ENCODE data around the gene SSTR3. TPM values are rescaled to one million over a fixed set of nuclear protein-coding genes. Genes with fewer than 3 reads are reported as not detected.

The SSTR3 gene
- total RNA-seq, 1 donor from 2014 or later = 2.4 TPM

DNA sequence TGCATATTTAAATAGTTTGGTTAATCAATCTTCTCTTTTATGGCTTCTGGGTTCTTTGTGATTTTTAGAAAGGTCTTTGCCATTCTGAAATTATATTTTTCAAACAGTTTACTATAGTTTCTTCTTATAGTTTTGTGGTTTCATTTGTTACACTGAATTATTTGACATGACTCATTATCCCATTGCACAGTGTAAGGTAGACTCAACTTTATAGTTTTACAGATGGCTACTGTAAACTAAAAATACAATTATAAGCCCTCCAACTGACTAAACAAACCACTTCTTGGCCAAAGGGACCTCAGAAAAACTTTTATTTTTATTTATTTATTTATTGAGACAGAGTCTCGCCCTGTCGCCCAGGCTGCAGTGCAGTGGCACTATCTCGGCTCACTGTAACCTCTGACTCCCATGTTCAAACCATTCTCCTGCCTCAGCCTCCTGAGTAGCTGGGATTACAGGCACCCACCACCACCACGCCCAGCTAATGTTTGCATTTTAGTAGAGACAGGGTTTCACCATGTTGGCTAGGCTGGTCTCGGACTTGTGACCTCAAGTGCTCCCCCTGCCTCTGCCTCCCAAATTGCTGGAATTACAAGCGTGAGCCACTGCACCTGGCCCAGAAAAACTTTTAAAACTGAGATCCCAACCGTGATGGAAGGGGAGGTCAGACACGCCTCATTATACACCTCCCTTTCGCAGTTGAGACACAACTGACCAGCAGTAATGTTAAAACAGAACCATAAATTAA is 45.9 kb upstream of the SSTR3 start:
- peaks cover 44% of the 10 kb centered on the region for H3K27me3 Mint-ChIP-seq
- no peak for DNase-seq (ENCODE audit: extremely low spot score, unreplicated experiment)

DNA sequence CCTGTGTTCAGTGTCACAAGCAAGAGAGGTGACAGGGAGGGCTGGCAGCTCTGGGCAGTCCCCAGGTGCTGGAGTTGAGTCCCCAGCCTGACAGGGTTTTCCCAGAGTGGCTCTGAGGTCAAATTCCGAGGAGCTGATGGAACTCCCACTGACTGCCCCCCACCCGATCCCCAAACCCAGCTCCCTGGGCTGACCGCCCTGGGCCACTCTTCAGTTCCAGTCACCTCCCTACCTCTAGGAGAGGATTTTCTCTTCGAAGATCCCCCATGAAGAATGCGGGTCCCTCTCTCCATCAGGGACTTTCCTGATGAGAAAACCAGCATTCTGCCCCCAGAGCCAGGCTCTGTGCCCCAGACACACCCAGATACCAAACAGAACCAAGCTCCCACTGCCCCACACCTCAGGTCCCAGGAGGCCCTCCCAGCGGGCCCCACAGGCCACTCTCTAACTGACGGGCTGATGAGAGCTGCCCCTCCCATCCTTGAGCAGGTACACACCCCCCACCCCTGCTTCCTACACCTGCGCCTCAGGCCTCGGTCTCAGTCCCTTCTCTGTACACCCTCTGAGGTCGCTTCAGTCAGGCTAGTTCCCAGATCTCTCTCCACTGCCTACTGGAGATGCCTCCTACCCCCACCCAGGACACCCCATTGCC is 43.9 kb upstream of the SSTR3 start:
- no peaks in the 10 kb centered on the region for H3K9me3 Mint-ChIP-seq
- no peaks in the 10 kb centered on the region for H3K36me3 Mint-ChIP-seq
- H3K27ac Mint-ChIP-seq = no peak overlapping the region
- H3K4me1 Mint-ChIP-seq (ENCODE audit: unreplicated experiment) = peaks cover 14% of the 10 kb centered on the region
- TF ChIP-seq, protein P1, sequence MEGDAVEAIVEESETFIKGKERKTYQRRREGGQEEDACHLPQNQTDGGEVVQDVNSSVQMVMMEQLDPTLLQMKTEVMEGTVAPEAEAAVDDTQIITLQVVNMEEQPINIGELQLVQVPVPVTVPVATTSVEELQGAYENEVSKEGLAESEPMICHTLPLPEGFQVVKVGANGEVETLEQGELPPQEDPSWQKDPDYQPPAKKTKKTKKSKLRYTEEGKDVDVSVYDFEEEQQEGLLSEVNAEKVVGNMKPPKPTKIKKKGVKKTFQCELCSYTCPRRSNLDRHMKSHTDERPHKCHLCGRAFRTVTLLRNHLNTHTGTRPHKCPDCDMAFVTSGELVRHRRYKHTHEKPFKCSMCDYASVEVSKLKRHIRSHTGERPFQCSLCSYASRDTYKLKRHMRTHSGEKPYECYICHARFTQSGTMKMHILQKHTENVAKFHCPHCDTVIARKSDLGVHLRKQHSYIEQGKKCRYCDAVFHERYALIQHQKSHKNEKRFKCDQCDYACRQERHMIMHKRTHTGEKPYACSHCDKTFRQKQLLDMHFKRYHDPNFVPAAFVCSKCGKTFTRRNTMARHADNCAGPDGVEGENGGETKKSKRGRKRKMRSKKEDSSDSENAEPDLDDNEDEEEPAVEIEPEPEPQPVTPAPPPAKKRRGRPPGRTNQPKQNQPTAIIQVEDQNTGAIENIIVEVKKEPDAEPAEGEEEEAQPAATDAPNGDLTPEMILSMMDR (conservative IDR thresholded peaks at IDR 0.05) = no peak
- H3K27me3 Mint-ChIP-seq = peaks cover 53% of the 10 kb centered on the region
- no peak overlapping the region for H3K4me3 Mint-ChIP-seq
- DNase-seq (ENCODE audit: extremely low spot score, unreplicated experiment) = no peak

More for the DNA sequence above, 45.9 kb upstream of the SSTR3 start:
- Mint-ChIP-seq H3K9me3 (no peaks in the 10 kb centered on the region), H3K4me3 (no peak overlapping the region), H3K27ac (no peak overlapping the region), H3K36me3 (no peaks in the 10 kb centered on the region), H3K4me1 (ENCODE audit: unreplicated experiment) (peaks cover 12% of the 10 kb centered on the region)
- TF ChIP-seq, protein P1 (conservative IDR thresholded peaks at IDR 0.05) = no peak

DNA sequence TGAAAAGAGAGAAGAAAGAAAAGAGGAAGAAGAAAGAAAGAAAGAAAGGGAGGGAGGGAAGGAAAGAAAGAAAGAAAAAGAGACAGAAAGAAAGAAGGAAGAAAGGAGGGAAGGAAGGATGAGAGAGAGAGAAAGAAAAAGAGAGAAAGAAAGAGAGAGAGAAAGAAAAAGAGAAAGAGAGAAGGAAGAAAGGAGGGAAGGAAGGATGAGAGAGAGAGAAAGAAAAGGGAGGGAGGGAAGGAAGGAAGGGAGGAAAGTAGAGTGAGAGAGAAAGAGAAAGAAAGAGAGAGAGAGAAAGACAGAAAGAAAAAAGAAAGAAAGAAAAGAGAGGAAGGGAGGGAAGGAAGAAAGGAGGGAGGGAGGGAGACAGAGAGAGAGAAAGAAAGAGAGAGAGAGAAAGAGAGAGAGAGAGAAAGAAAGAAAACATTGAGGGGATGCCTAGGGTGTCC is 43.3 kb upstream of the SSTR3 start:
- peaks cover 14% of the 10 kb centered on the region for H3K4me1 Mint-ChIP-seq (ENCODE audit: unreplicated experiment)
- no peak overlapping the region for H3K27ac Mint-ChIP-seq
- TF ChIP-seq, protein P1 (conservative IDR thresholded peaks at IDR 0.05) = no peak
- DNase-seq (ENCODE audit: extremely low spot score, unreplicated experiment) = no peak
- H3K36me3 Mint-ChIP-seq = no peaks in the 10 kb centered on the region
- no peaks in the 10 kb centered on the region for H3K9me3 Mint-ChIP-seq
- H3K4me3 Mint-ChIP-seq = no peak overlapping the region
- H3K27me3 Mint-ChIP-seq = peaks cover 47% of the 10 kb centered on the region

DNA sequence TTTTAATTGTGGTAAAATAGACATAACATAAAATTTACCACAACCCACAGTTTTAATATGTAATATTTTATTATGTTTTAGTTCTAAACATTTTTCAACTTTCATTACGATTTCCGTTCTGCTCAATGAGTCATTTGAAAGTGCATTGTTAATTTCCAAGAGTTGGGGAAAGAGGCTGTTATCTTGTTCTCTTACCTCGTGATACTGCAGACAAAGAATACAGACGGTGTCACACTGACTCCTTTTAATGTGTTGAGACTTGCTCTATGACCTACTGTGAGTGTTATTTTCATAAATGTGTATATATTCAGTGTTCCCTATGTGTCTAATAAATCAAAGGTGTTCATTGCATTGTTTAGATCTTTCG is 42.6 kb upstream of the SSTR3 start:
- H3K4me3 Mint-ChIP-seq = no peak overlapping the region
- TF ChIP-seq, protein P1 (conservative IDR thresholded peaks at IDR 0.05) = no peak
- H3K4me1 Mint-ChIP-seq (ENCODE audit: unreplicated experiment) = peaks cover 14% of the 10 kb centered on the region
- H3K27me3 Mint-ChIP-seq = peaks cover 42% of the 10 kb centered on the region
- DNase-seq (ENCODE audit: extremely low spot score, unreplicated experiment) = no peak
- H3K36me3 Mint-ChIP-seq = no peaks in the 10 kb centered on the region
- H3K9me3 Mint-ChIP-seq = no peaks in the 10 kb centered on the region
- no peak overlapping the region for H3K27ac Mint-ChIP-seq

DNA sequence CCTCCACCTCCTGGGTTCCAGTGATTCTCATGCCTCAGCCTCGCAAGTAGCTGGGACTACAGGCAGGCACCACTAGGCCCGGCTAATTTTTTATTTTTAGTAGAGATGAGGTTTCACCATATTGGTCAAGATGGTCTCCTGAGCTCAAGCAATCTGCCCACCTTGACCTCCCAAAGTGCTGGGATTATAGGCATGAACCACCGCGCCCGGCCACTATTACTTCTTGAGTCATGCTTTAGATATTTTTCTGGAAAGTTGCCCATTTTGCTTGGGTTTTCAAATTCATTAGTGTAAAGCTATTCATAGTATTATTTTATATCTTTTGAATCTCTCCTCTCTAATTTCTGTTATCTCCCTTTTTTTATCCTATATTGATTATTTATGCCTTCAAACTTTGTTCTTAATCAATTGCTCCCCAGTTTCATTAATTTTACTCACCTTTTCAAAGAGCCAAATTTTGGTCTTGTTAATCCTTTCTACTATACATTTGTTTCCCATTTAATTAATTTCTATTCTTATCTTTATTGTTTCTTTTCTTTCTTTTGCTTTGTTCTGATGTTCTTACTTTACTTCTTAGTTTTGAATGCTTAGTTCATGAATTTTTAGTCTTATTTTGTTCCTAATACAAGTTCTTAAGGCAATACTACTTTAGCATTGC is 42.1 kb upstream of the SSTR3 start:
- Mint-ChIP-seq H3K36me3 (no peaks in the 10 kb centered on the region), H3K27ac (no peak overlapping the region), H3K27me3 (peaks cover 36% of the 10 kb centered on the region), H3K9me3 (no peaks in the 10 kb centered on the region), H3K4me1 (ENCODE audit: unreplicated experiment) (peaks cover 9% of the 10 kb centered on the region), H3K4me3 (no peak overlapping the region)
- TF ChIP-seq, protein P1 (conservative IDR thresholded peaks at IDR 0.05) = no peak
- no peak for DNase-seq (ENCODE audit: extremely low spot score, unreplicated experiment)
